ENCODE results near the gene DSC1.

The DSC1 gene

GRCh38 chr18:31199190-31199769, 36.6 kb upstream of the DSC1 start:
- ChIA-PET POLR2A (no interaction called here), CTCF (interaction anchor here (0.6 to 2.0 kb wide), 12 partner anchors 8 to 178 kb away, joined by 3 to 6 read pairs (median 4); no protein-coding TSS in a partner anchor)
- no peak for TF ChIP-seq CTCF (IDR thresholded peaks at IDR 0.05; ENCODE audit: control extremely low read depth, extremely low read depth, low read depth, missing control alignments)
- no peak for DNase-seq (ENCODE audit: extremely low spot score)

DNA sequence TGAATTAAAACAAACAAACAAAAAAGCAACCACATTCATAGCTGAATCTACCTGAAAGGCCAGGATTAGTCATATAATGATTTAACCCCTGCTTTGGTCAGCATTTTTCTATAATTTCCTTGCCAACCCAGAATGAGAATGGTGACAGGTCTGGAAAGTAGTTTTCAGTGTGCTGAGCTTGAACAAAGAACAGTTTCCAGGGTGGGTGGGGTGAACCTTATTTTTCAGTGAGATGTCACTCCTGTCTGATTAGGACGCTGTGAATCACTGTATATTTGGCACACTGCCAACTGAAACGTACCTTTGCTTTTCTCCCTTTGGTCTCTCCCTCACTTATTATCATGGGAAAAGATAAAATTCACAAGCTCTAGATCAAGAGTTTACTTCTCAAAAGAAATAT, 35.0 kb upstream of the DSC1 start:
- ChIA-PET POLR2A (no interaction called here), CTCF (interaction anchor here (0.8 to 2.4 kb wide), 9 partner anchors 9 to 228 kb away, joined by 3 to 11 read pairs (median 4); no protein-coding TSS in a partner anchor)
- TF ChIP-seq CTCF (IDR thresholded peaks at IDR 0.05; ENCODE audit: control extremely low read depth, extremely low read depth, low read depth, missing control alignments) = no peak
- peak; percentile 11 for DNase-seq (ENCODE audit: extremely low spot score)

- no peak for TF ChIP-seq CTCF (IDR thresholded peaks at IDR 0.05; ENCODE audit: control extremely low read depth, extremely low read depth, low read depth, missing control alignments)
- ChIA-PET CTCF (no interaction called here), POLR2A (no interaction called here)
- DNase-seq (ENCODE audit: extremely low spot score) = no peak
Measured at GRCh38 chr18:31195063-31195462, 32.4 kb upstream of the DSC1 start.

GRCh38 chr18:31192086-31192776, 29.6 kb upstream of the DSC1 start:
- ChIA-PET CTCF (interaction anchor here (1.2 to 1.5 kb wide), 2 partner anchors 13 to 14 kb away, joined by 3 read pairs; no protein-coding TSS in a partner anchor), POLR2A (no interaction called here)
- no peak for DNase-seq (ENCODE audit: extremely low spot score)
- no peak for TF ChIP-seq CTCF (IDR thresholded peaks at IDR 0.05; ENCODE audit: control extremely low read depth, extremely low read depth, low read depth, missing control alignments)

- ChIA-PET CTCF (interaction anchor here (1.2 kb wide), 1 partner anchor 16 kb away, joined by 3 read pairs; no protein-coding TSS in a partner anchor), POLR2A (no interaction called here)
- DNase-seq (ENCODE audit: extremely low spot score) = no peak
- TF ChIP-seq CTCF (IDR thresholded peaks at IDR 0.05; ENCODE audit: control extremely low read depth, extremely low read depth, low read depth, missing control alignments) = no peak
Measured at GRCh38 chr18:31190919-31191318, 28.3 kb upstream of the DSC1 start.

DNA sequence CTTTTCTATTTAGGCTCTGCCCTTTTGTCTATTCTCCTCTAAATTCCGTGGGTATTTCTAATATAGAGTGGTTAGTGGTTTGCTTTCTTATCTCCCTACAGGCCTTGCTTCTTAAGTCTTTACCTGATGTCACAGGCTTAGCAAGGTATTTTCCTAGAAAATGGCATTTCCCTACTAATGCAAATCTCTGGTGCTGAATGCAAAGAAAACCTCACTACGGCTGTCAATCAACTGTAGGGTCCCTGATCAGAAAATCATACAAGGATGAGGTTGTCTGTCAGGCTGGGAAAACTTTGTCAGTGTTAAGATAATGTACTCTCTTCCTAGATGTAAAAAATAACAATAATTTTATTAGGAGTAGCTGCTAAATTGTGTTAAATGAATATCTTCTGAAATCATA, 27.1 kb upstream of the DSC1 start:
- POLR2A ChIA-PET = no interaction called here
- no peak for TF ChIP-seq CTCF (IDR thresholded peaks at IDR 0.05; ENCODE audit: control extremely low read depth, extremely low read depth, low read depth, missing control alignments)
- CTCF ChIA-PET = no interaction called here
- DNase-seq (ENCODE audit: extremely low spot score) = no peak
